ENCODE measurements around the gene BICD1. TPM values are rescaled to one million over a fixed set of nuclear protein-coding genes. Genes with fewer than 3 reads are reported as not detected.

BICD1 gene
- total and polyA plus RNA-seq, 2 donors (not counting 1 experiment from before 2014, with no cell fraction given), result 15.2 to 93.5 TPM

DNA sequence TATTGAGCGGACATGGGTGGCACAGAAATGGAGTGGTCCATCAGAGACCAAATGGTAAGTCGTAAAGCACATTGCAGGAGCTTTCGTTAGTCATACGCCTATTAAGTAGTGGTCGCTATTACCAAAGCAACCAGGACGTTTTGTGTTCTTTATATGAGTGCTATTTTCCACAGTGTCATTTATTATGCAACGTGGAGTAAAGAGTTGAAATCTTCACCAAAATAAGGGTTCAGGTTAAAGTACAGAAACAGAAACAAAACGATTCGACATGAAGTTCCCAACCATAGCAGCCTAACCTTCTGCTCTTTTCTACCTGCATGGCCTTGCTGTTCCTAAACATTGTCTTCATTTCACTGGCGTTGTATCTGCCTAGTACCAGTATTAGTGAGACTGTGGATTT lies 272.6 kb downstream of the BICD1 start:
- no peak overlapping the region for H3K27ac Mint-ChIP-seq
- no peak overlapping the region for H2AFZ ChIP-seq (ENCODE audit: insufficient read depth, low read depth, low read length, poor library complexity, severe bottlenecking)
- no peak for TF ChIP-seq EZH2 (IDR thresholded peaks at IDR 0.05; ENCODE audit: borderline replicate concordance, insufficient read depth, low read depth, low read length, poor library complexity, severe bottlenecking)
- TF ChIP-seq, protein P1, sequence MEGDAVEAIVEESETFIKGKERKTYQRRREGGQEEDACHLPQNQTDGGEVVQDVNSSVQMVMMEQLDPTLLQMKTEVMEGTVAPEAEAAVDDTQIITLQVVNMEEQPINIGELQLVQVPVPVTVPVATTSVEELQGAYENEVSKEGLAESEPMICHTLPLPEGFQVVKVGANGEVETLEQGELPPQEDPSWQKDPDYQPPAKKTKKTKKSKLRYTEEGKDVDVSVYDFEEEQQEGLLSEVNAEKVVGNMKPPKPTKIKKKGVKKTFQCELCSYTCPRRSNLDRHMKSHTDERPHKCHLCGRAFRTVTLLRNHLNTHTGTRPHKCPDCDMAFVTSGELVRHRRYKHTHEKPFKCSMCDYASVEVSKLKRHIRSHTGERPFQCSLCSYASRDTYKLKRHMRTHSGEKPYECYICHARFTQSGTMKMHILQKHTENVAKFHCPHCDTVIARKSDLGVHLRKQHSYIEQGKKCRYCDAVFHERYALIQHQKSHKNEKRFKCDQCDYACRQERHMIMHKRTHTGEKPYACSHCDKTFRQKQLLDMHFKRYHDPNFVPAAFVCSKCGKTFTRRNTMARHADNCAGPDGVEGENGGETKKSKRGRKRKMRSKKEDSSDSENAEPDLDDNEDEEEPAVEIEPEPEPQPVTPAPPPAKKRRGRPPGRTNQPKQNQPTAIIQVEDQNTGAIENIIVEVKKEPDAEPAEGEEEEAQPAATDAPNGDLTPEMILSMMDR (IDR thresholded peaks at IDR 0.05), result no peak
- H3K4me1 Mint-ChIP-seq, result no peaks in the 10 kb centered on the region
- H3K4me3 ChIP-seq (ENCODE audit: control extremely low read depth in 1 of 5, extremely low read depth in 1 of 5, insufficient read depth in 1 of 5, low read depth in 2 of 5, low read length in 4 of 5), result no peak overlapping the region
- no peaks in the 10 kb centered on the region for H3K4me1 ChIP-seq (ENCODE audit: control insufficient read depth in 2 of 2, insufficient read depth in 2 of 2, low read length in 2 of 2)
- no peaks in the 10 kb centered on the region for H3K9me3 Mint-ChIP-seq (ENCODE audit: insufficient read depth)
- H3K79me2 ChIP-seq (ENCODE audit: control insufficient read depth, insufficient read depth, low read length), result no peaks in the 10 kb centered on the region
- H3K27me3 Mint-ChIP-seq, result no peaks in the 10 kb centered on the region
- no peaks in the 10 kb centered on the region for H3K9me3 ChIP-seq (ENCODE audit: control extremely low read depth in 1 of 3, control insufficient read depth in 2 of 3, insufficient read depth in 1 of 3, low read length in 2 of 3)
- H3K27me3 ChIP-seq (replicated peaks in 1 of 4; ENCODE audit: control extremely low read depth in 1 of 4, control insufficient read depth in 3 of 4, insufficient read depth in 4 of 4, low read length in 3 of 4), result no peaks in the 10 kb centered on the region
- ChIA-PET CTCF (interaction anchor here (0.5 kb wide), 1 partner anchor 1030 kb away, joined by 4 read pairs; no protein-coding TSS in a partner anchor), POLR2A (no interaction called here)
- 93% methylated on average over 4 of the region's 10 CpGs for WGBS (ENCODE audit: insufficient coverage)
- H3K27ac ChIP-seq (ENCODE audit: low read length in 2 of 2), result no peak overlapping the region
- H3K4me3 Mint-ChIP-seq, result no peak overlapping the region
- H4K20me1 ChIP-seq (ENCODE audit: control insufficient read depth, insufficient read depth, low read length, poor library complexity, severe bottlenecking), result no peaks in the 10 kb centered on the region
- no peak for ATAC-seq (ENCODE audit: low read depth)
- intact Hi-C loops (cut with micrococcal nuclease), result no loop called here
- DNase-seq, result no peak
- H3K9ac ChIP-seq (ENCODE audit: low read length), result no peak overlapping the region
- no peaks in the 10 kb centered on the region for H3K36me3 ChIP-seq (replicated peaks in 1 of 2; ENCODE audit: control extremely low read depth in 1 of 2, control insufficient read depth in 1 of 2, extremely low read depth in 1 of 2, insufficient read depth in 2 of 2, low read length in 1 of 2)
- no peak overlapping the region for H3K4me2 ChIP-seq (replicated peaks; ENCODE audit: low read depth, low read length, poor library complexity, severe bottlenecking)

DNA sequence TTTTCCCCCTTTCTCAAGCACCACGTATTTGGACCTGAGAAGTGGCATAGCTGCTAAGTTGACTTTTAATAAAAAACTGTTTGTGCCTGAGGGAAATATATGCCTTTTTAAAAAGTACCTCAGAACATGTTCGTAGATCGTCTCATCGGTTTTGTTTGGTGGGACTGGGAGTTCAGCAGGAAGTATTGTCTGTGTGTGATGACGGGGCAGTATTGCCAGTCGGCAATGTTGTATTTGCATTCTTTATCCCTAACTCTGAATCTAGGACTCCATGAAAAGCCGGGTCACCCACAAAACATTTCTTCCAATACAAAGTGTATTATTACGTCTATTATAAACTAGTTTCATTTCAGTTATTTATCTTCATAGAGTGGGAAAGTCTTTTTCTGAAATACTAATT lies 273.0 kb downstream of the BICD1 start:
- H3K9me3 ChIP-seq (ENCODE audit: control extremely low read depth in 1 of 3, control insufficient read depth in 2 of 3, insufficient read depth in 1 of 3, low read length in 2 of 3), result no peaks in the 10 kb centered on the region
- no peak overlapping the region for H2AFZ ChIP-seq (ENCODE audit: insufficient read depth, low read depth, low read length, poor library complexity, severe bottlenecking)
- DNase-seq, result no peak
- no peaks in the 10 kb centered on the region for H3K27me3 ChIP-seq (replicated peaks in 1 of 4; ENCODE audit: control extremely low read depth in 1 of 4, control insufficient read depth in 3 of 4, insufficient read depth in 4 of 4, low read length in 3 of 4)
- Mint-ChIP-seq H3K4me1 (no peaks in the 10 kb centered on the region), H3K27ac (no peak overlapping the region), H3K4me3 (no peak overlapping the region), H3K9me3 (ENCODE audit: insufficient read depth) (no peaks in the 10 kb centered on the region), H3K27me3 (no peaks in the 10 kb centered on the region)
- H4K20me1 ChIP-seq (ENCODE audit: control insufficient read depth, insufficient read depth, low read length, poor library complexity, severe bottlenecking), result no peaks in the 10 kb centered on the region
- H3K79me2 ChIP-seq (ENCODE audit: control insufficient read depth, insufficient read depth, low read length), result no peaks in the 10 kb centered on the region
- intact Hi-C loops (cut with micrococcal nuclease), result no loop called here
- WGBS (ENCODE audit: insufficient coverage), result no CpG with 5 or more reads among the region's 8 CpGs
- H3K4me1 ChIP-seq (ENCODE audit: control insufficient read depth in 2 of 2, insufficient read depth in 2 of 2, low read length in 2 of 2), result no peaks in the 10 kb centered on the region
- H3K9ac ChIP-seq (ENCODE audit: low read length), result no peak overlapping the region
- TF ChIP-seq EZH2 (IDR thresholded peaks at IDR 0.05; ENCODE audit: borderline replicate concordance, insufficient read depth, low read depth, low read length, poor library complexity, severe bottlenecking), result no peak
- TF ChIP-seq, protein P1 (IDR thresholded peaks at IDR 0.05), result no peak
- ChIA-PET CTCF (no interaction called here), POLR2A (no interaction called here)
- H3K4me2 ChIP-seq (replicated peaks; ENCODE audit: low read depth, low read length, poor library complexity, severe bottlenecking), result no peak overlapping the region
- no peak overlapping the region for H3K27ac ChIP-seq (ENCODE audit: low read length in 2 of 2)
- H3K36me3 ChIP-seq (replicated peaks in 1 of 2; ENCODE audit: control extremely low read depth in 1 of 2, control insufficient read depth in 1 of 2, extremely low read depth in 1 of 2, insufficient read depth in 2 of 2, low read length in 1 of 2), result no peaks in the 10 kb centered on the region
- no peak overlapping the region for H3K4me3 ChIP-seq (ENCODE audit: control extremely low read depth in 1 of 5, extremely low read depth in 1 of 5, insufficient read depth in 1 of 5, low read depth in 2 of 5, low read length in 4 of 5)
- ATAC-seq (ENCODE audit: low read depth), result no peak
